Measurements from ENCODE around the gene SLC34A2. TPM values are rescaled to one million over a fixed set of nuclear protein-coding genes. Genes with fewer than 3 reads are reported as not detected.

Gene SLC34A2
- total RNA-seq, 1 experiment from 2014 or later: 1.7 TPM

- TF ChIP-seq ZNF317 (CRISPR knock-in tag; IDR thresholded peaks at IDR 0.05; ENCODE audit: borderline replicate concordance, low read depth): peak; percentile 71; the same call in 1 of the 2 replicates
- TF ChIP-seq ZNF219 (CRISPR knock-in tag; IDR thresholded peaks at IDR 0.05; ENCODE audit: borderline replicate concordance): peak; percentile 96
- no peak; the same call in 1 of the 2 replicates for TF ChIP-seq HMGXB4 (CRISPR knock-in tag; IDR thresholded peaks at IDR 0.05)
- TF ChIP-seq EMX1 (CRISPR knock-in tag; IDR thresholded peaks at IDR 0.05): no peak
- no peak for TF ChIP-seq ZBTB43 (CRISPR knock-in tag; IDR thresholded peaks at IDR 0.05)
- TF ChIP-seq NFYB (CRISPR knock-in tag; conservative IDR thresholded peaks at IDR 0.05; ENCODE audit: low read depth): no peak
- TF ChIP-seq ARID4B (CRISPR knock-in tag; IDR thresholded peaks at IDR 0.05; ENCODE audit: borderline replicate concordance): peak; percentile 98
- TF ChIP-seq TP53 (CRISPR knock-in tag; IDR thresholded peaks at IDR 0.05): peak; percentile 89
- TF ChIP-seq NFE2L1 (CRISPR knock-in tag; IDR thresholded peaks at IDR 0.05): peak; percentile 71; the same call in 1 of the 2 replicates
- TF ChIP-seq ERG (CRISPR knock-in tag; IDR thresholded peaks at IDR 0.05): no peak
- peak; percentile 68; the same call in 1 of the 2 replicates for TF ChIP-seq CBFB (CRISPR knock-in tag; IDR thresholded peaks at IDR 0.05; ENCODE audit: low read depth)
- TF ChIP-seq ZNF425 (CRISPR knock-in tag; conservative IDR thresholded peaks at IDR 0.05): no peak
- peak; percentile 88 for TF ChIP-seq IRF1 (CRISPR knock-in tag; IDR thresholded peaks at IDR 0.05)
These were observed at the start of gene SLC34A2 (continued) for GRCh38 chr4:25654971-25655963.

All from WTC11 (cell line).